GM12874 (cell line): ENCODE data around the gene PFDN2.
A peak's percentile ranks its signal among the peaks of the same experiment; 100 is the strongest.

ENCODE experiments used
- CTCF ChIP-seq: IDR thresholded peaks from 2 replicates; pipeline ENCODE4 v1.5.1; 2011; ENCODE audit warnings: low read depth, mild to moderate bottlenecking, control low read depth, low read length, moderate library complexity; ENCODE audit not compliant: insufficient read depth

Gene PFDN2

GRCh38 chr1:161082996-161083747 lies 34.7 kb downstream of the PFDN2 start:
- no peak for TF ChIP-seq CTCF

GRCh38 chr1:161082483-161082882 lies 35.4 kb downstream of the PFDN2 start:
- TF ChIP-seq CTCF: no peak

GRCh38 chr1:161081519-161081918 lies 36.3 kb downstream of the PFDN2 start:
- TF ChIP-seq CTCF: no peak

GRCh38 chr1:161080441-161081405 lies 37.1 kb downstream of the PFDN2 start:
- no peak for TF ChIP-seq CTCF

- TF ChIP-seq CTCF: peak; percentile 26; the same call in 1 of the 2 replicates
Measured at GRCh38 chr1:161079436-161080110, 38.3 kb downstream of the PFDN2 start.

GRCh38 chr1:161077426-161077825 lies 40.4 kb downstream of the PFDN2 start:
- no peak for TF ChIP-seq CTCF

- no peak for TF ChIP-seq CTCF
Measured at GRCh38 chr1:161076410-161076809, 41.4 kb downstream of the PFDN2 start.
